IMR-90 (cell line): ENCODE results near the gene AMZ1. TPM values are rescaled to one million over a fixed set of nuclear protein-coding genes. Genes with fewer than 3 reads are reported as not detected.

Experiments used
- ATAC-seq: fragments of 200-7000 bp; cut with Tn5 transposase; 2 replicates; pipeline ENCODE4 v1.9.1; 2020; ENCODE audit warnings: low read depth, mild to moderate bottlenecking, moderate library complexity
- BruUV-seq: library from RNA; stranded (reverse); fragments of 400-500 nt; replicated peaks from 2 replicates; lab custom pipeline; 2021; lab: Mats Ljungman, UMichigan
- CTCF ChIA-PET: fragments of 300-600 bp; formaldehyde crosslinking; extraction: SDS; loops from one replicate; lab custom pipeline; 2021; ENCODE audit warnings: antibody characterized with exemption; lab: Yijun Ruan, JAX
- POLR2A ChIA-PET: fragments of 300-600 bp; sonication (Branson Sonifier 250); formaldehyde crosslinking; loops from one replicate; lab custom pipeline; 2022; ENCODE audit warnings: antibody characterized with exemption; ENCODE audit not compliant: unreplicated experiment; lab: Charles Lee
- DNase-seq: peaks from one replicate; pipeline ENCODE4 v3.0.0; 2013
- H2AFZ ChIP-seq: replicated peaks from 2 replicates; pipeline ENCODE3; 2013; ENCODE audit warnings: low read length, mild to moderate bottlenecking; ENCODE audit not compliant: poor library complexity
- H2AK5ac ChIP-seq: 2 replicates; pipeline ENCODE4 v1.6.1; 2013; ENCODE audit warnings: low read depth, low read length, inconsistent platforms
- H2AK9ac ChIP-seq: replicated peaks from 2 replicates; pipeline ENCODE3; 2013; ENCODE audit warnings: mild to moderate bottlenecking, low read depth, low read length, moderate library complexity; ENCODE audit not compliant: poor library complexity
- H2BK120ac ChIP-seq: 2 replicates; pipeline ENCODE4 v1.6.1; 2013; ENCODE audit warnings: low read depth, low read length, inconsistent platforms
- H2BK15ac ChIP-seq: 3 replicates; pipeline ENCODE4 v1.6.1; 2013; ENCODE audit warnings: low read depth, low read length, inconsistent platforms
- H2BK20ac ChIP-seq: 2 replicates; pipeline ENCODE4 v1.6.1; 2013; ENCODE audit warnings: low read depth, mild to moderate bottlenecking, inconsistent platforms, low read length, moderate library complexity
- H2BK5ac ChIP-seq: 2 replicates; pipeline ENCODE4 v1.6.1; 2013; ENCODE audit warnings: mild to moderate bottlenecking, low read depth, low read length, inconsistent platforms; ENCODE audit not compliant: poor library complexity, severe bottlenecking
- H3K14ac ChIP-seq: replicated peaks from 2 replicates; pipeline ENCODE4 v1.6.1; 2013; ENCODE audit warnings: low read depth, low read length, inconsistent platforms
- H3K18ac ChIP-seq: 2 replicates; pipeline ENCODE4 v1.6.1; 2013; ENCODE audit warnings: low read depth, low read length, control low read depth
- H3K23ac ChIP-seq: 2 replicates; pipeline ENCODE4 v1.6.1; 2013; ENCODE audit warnings: low read depth, low read length, inconsistent platforms
- H3K27ac ChIP-seq: 2 replicates; pipeline ENCODE4 v1.5.1; 2013; ENCODE audit warnings: mild to moderate bottlenecking, control low read depth, low read length; ENCODE audit not compliant: insufficient read depth
- H3K27me3 ChIP-seq: 2 replicates; pipeline ENCODE4 v1.6.1; 2013; ENCODE audit warnings: low read length; ENCODE audit not compliant: control insufficient read depth, insufficient read depth
- H3K36me3 ChIP-seq: 2 replicates; pipeline ENCODE4 v1.6.1; 2013; ENCODE audit warnings: low read length, mixed read lengths; ENCODE audit not compliant: control insufficient read depth, insufficient read depth
- H3K4ac ChIP-seq: 2 replicates; pipeline ENCODE4 v1.6.1; 2013; ENCODE audit warnings: low read depth, low read length, inconsistent platforms
- H3K4me1 ChIP-seq: 2 replicates; pipeline ENCODE4 v1.6.1; 2013; ENCODE audit warnings: low read length, mixed read lengths; ENCODE audit not compliant: control insufficient read depth, insufficient read depth
- H3K4me2 ChIP-seq: 2 replicates; pipeline ENCODE4 v1.6.1; 2013; ENCODE audit warnings: low read depth, mild to moderate bottlenecking, control low read depth, low read length, moderate library complexity
- H3K4me3 ChIP-seq: 2 replicates; pipeline ENCODE4 v1.5.1; 2013; ENCODE audit warnings: low read depth, mild to moderate bottlenecking, control low read depth, low read length, moderate library complexity; ENCODE audit not compliant: insufficient read depth
- H3K56ac ChIP-seq: 2 replicates; pipeline ENCODE4 v1.6.1; 2013; ENCODE audit warnings: low read length, inconsistent platforms; ENCODE audit not compliant: insufficient read depth; ENCODE audit errors: extremely low read depth
- H3K79me1 ChIP-seq, 2 experiments: 2 replicates each; pipeline ENCODE4 v1.6.1; 2013; ENCODE audit warnings: low read length in 2 of 2, inconsistent platforms in 1 of 2, low read depth in 1 of 2
- H3K9ac ChIP-seq: 2 replicates; pipeline ENCODE4 v1.6.1; 2013; ENCODE audit warnings: low read depth, low read length, control low read depth
- H3K9me1 ChIP-seq: 2 replicates; pipeline ENCODE4 v1.6.1; 2013; ENCODE audit warnings: low read length, inconsistent platforms; ENCODE audit not compliant: insufficient read depth
- H3K9me3 ChIP-seq: 2 replicates; pipeline ENCODE4 v1.6.1; 2013; ENCODE audit warnings: low read length; ENCODE audit not compliant: control insufficient read depth, insufficient read depth
- H4K20me1 ChIP-seq: 2 replicates; pipeline ENCODE4 v1.6.1; 2013; ENCODE audit warnings: low read length, inconsistent platforms; ENCODE audit not compliant: insufficient read depth
- H4K5ac ChIP-seq: 2 replicates; pipeline ENCODE4 v1.6.1; 2013; ENCODE audit warnings: mild to moderate bottlenecking, low read depth, low read length, control low read depth
- H4K8ac ChIP-seq, 2 experiments: 2 replicates each; pipeline ENCODE4 v1.6.1; 2013; ENCODE audit warnings: low read depth in 2 of 2, low read length in 2 of 2, control low read depth in 1 of 2, inconsistent platforms in 1 of 2
- H4K91ac ChIP-seq: 2 replicates; pipeline ENCODE4 v1.6.1; 2013; ENCODE audit warnings: low read depth, low read length, inconsistent platforms; ENCODE audit not compliant: insufficient read depth
- MAFK ChIP-seq: IDR thresholded peaks from 2 replicates; pipeline ENCODE4 v1.6.1; 2012; ENCODE audit warnings: low read depth, low read length, improper control_type of control experiment
- MXI1 ChIP-seq: IDR thresholded peaks from 2 replicates; pipeline ENCODE4 v1.6.1; 2012; ENCODE audit warnings: low read depth, mild to moderate bottlenecking, low read length, moderate library complexity, borderline replicate concordance
- NFE2L2 ChIP-seq: fragments of 150-350 bp; IDR thresholded peaks from 2 replicates; pipeline ENCODE4 v1.6.1; 2016; ENCODE audit warnings: low read depth, mild to moderate bottlenecking, low read length
- RAD21 ChIP-seq: IDR thresholded peaks from 2 replicates; pipeline ENCODE4 v1.6.1; 2012; ENCODE audit warnings: low read length, improper control_type of control experiment
- SMC3 ChIP-seq: fragments of 150-350 bp; IDR thresholded peaks from 2 replicates; pipeline ENCODE4 v1.6.1; 2016; ENCODE audit warnings: low read depth, mild to moderate bottlenecking, antibody characterized with exemption, low read length, moderate library complexity
- WGBS, 2 experiments: methylation state at CpG; one replicate each; pipeline versions ENCODE4 v1.1.5 to v1.1.7; 2013; ENCODE audit warnings: missing lambda C conversion rate in 2 of 2; ENCODE audit not compliant: insufficient read length in 1 of 2; ENCODE audit errors: extremely low coverage in 2 of 2; 5-methylcytosine and 5-hydroxymethylcytosine counted together
- dilution Hi-C: fragments of 300-500 bp; cut with HindIII; formaldehyde crosslinking; loops from one replicate; pipeline ENCODE4 v1.14.3; 2018; ENCODE audit warnings: low sequenced_read_pairs; ENCODE audit not compliant: unreplicated experiment
- in situ Hi-C: fragments of 300-500 bp; cut with MboI; formaldehyde crosslinking; loops from 3 replicates; pipeline ENCODE4 v1.14.3; 2019; ENCODE audit warnings: low sequenced_read_pairs, inconsistent platforms, mixed read lengths
- intact Hi-C: fragments of 100-400 bp; cut with micrococcal nuclease; formaldehyde crosslinking; loops from 2 replicates; pipeline ENCODE4 v1.10.0; 2022
- polyA plus RNA-seq, 3 experiments: library from polyadenylated mRNA; depleted of rRNA; stranded (reverse); fragments of >200 nt; gene quantifications; 2 replicates each; pipeline ENCODE4 v1.2.3, GENCODE V29; 2012; ENCODE audit warnings: low replicate concordance in 1 of 3
- total RNA-seq: library from RNA; depleted of rRNA; stranded (reverse); fragments of >200 nt; gene quantifications from 2 replicates; pipeline ENCODE4 v1.2.3, GENCODE V29; 2012
- TF ChIP-seq, protein P1 (sequence below): conservative IDR thresholded peaks from 2 replicates; pipeline ENCODE4 v1.5.1; 2012; ENCODE audit warnings: mild to moderate bottlenecking, low read depth, low read length, improper control_type of control experiment

Gene AMZ1
- total and polyA plus RNA-seq, 2 of the 4 experiments (the other 2 are of a cell fraction): 0.54 to 1.6 TPM

DNA sequence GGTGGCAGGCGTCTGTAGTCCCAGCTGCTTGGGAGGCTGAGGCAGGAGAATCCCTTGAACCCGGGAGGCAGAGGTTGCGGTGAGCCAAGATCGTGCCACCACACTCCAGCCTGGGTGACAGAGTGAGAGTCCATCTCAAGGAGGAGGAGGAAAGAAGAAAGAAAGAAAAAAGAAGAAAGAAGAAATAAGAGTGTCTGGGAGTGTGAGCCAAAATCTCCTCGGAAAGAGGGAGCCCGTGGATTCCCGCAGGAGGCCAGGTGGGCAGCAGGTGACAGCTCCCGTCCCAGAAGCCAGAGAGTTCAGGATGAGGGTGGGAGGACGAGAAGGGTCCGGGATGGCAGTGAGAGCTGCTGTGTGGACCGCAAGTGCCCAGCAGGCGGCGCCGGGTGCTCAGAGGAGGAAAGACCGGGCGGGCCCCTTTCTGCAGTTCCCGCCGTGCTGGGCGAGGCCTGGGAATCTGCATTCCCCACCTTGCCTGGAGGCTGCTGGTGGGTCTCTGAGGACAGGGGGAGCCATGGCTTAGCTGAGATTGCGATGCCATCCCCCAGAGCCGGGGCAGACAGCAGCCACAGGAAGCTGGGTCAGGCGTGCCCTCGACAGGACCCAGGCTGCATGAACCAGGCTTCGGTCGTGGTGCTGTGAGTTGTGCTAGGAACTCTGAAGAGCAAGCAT is 17.1 kb upstream of the AMZ1 start:
- 1% methylated on average over 10 of the region's 25 CpGs; no CpG with 5 or more reads in 1 of the 2 experiments for WGBS, 2 experiments
- Histone ChIP-seq H3K4me3 (no peak overlapping the region), H2BK5ac (no peak overlapping the region), H4K8ac (no peak overlapping the region), H3K23ac (no peak overlapping the region), H2AK5ac (0 out of 2 replicates have a peak overlapping the region, but pooled peaks have one; percentile 33), H2AFZ (peak overlapping the region; percentile 82), H3K4me2 (no peak overlapping the region), H3K14ac (no peak overlapping the region), H3K56ac (no peak overlapping the region), H3K36me3 (no peaks in the 10 kb centered on the region), H3K18ac (no peak overlapping the region), H3K79me1 (no peaks in the 10 kb centered on the region), H3K4ac (no peak overlapping the region), H3K9me1 (no peaks in the 10 kb centered on the region), H4K91ac (no peak overlapping the region), H2AK9ac (peak overlapping the region; percentile 90), H3K4me1 (peaks cover 6% of the 10 kb centered on the region), H4K20me1 (no peaks in the 10 kb centered on the region), H3K9ac (no peak overlapping the region), H3K27ac (no peak overlapping the region), H2BK20ac (no peak overlapping the region), H2BK15ac (no peak overlapping the region), H3K27me3 (no peaks in the 10 kb centered on the region), H4K5ac (no peak overlapping the region), H3K9me3 (peaks cover 13% of the 10 kb centered on the region), H2BK120ac (no peak overlapping the region)
- TF ChIP-seq RAD21 (peak; percentile 84), MAFK (no peak), SMC3 (peak; percentile 63), MXI1 (no peak), NFE2L2 (no peak)
- TF ChIP-seq, protein P1, sequence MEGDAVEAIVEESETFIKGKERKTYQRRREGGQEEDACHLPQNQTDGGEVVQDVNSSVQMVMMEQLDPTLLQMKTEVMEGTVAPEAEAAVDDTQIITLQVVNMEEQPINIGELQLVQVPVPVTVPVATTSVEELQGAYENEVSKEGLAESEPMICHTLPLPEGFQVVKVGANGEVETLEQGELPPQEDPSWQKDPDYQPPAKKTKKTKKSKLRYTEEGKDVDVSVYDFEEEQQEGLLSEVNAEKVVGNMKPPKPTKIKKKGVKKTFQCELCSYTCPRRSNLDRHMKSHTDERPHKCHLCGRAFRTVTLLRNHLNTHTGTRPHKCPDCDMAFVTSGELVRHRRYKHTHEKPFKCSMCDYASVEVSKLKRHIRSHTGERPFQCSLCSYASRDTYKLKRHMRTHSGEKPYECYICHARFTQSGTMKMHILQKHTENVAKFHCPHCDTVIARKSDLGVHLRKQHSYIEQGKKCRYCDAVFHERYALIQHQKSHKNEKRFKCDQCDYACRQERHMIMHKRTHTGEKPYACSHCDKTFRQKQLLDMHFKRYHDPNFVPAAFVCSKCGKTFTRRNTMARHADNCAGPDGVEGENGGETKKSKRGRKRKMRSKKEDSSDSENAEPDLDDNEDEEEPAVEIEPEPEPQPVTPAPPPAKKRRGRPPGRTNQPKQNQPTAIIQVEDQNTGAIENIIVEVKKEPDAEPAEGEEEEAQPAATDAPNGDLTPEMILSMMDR: peak; percentile 82
- POLR2A ChIA-PET: no interaction called here
- in situ Hi-C loops (no loop called here), intact Hi-C loops (loop anchor here (2.0 to 5.0 kb wide), 2 partner anchors 191 to 484 kb away; no protein-coding TSS in a partner anchor), dilution Hi-C loops (no loop called here)
- CTCF ChIA-PET: interaction anchor here (0.6 to 1.5 kb wide), 6 partner anchors 9 to 377 kb away, joined by 3 to 5 read pairs (median 3); no protein-coding TSS in a partner anchor
- DNase-seq (peak; percentile 51), ATAC-seq (peak; percentile 84)
- BruUV-seq: no TSS peak
